ENCODE measurements around the gene CRADD.

The CRADD gene

GRCh38 chr12:93851257-93851671, 174.1 kb downstream of the CRADD start:
- H3K9me3 ChIP-seq, result no peaks in the 10 kb centered on the region
- DNase-seq, result no peak
- H3K27me3 ChIP-seq, result no peaks in the 10 kb centered on the region
- H3K27ac ChIP-seq, result no peak overlapping the region
- peaks cover 0 to 4% (median 3%) of the 10 kb centered on the region in 3 donors for H3K36me3 ChIP-seq
- H3K4me1 ChIP-seq, result no peaks in the 10 kb centered on the region
- no peak for TF ChIP-seq CTCF (IDR thresholded peaks at IDR 0.05)
- H3K4me3 ChIP-seq, result no peak overlapping the region
- intact Hi-C loops (cut with DNase I; ENCODE audit: low total_unique reads), result no loop called here

- Histone ChIP-seq H3K4me3 (no peak overlapping the region), H3K4me1 (no peaks in the 10 kb centered on the region), H3K27ac (no peak overlapping the region), H3K36me3 (peaks cover 0 to 4% (median 3%) of the 10 kb centered on the region in 3 donors), H3K27me3 (no peaks in the 10 kb centered on the region), H3K9me3 (no peaks in the 10 kb centered on the region)
- DNase-seq, result no peak
- intact Hi-C loops (cut with DNase I; ENCODE audit: low total_unique reads), result no loop called here
- TF ChIP-seq CTCF (IDR thresholded peaks at IDR 0.05), result no peak
Observed at GRCh38 chr12:93852173-93852591, 175.0 kb downstream of the CRADD start.

- no peak for TF ChIP-seq CTCF (IDR thresholded peaks at IDR 0.05)
- Histone ChIP-seq H3K27ac (no peak overlapping the region), H3K4me1 (no peaks in the 10 kb centered on the region), H3K9me3 (no peaks in the 10 kb centered on the region), H3K4me3 (no peak overlapping the region), H3K36me3 (peaks cover 0 to 4% (median 3%) of the 10 kb centered on the region in 3 donors), H3K27me3 (no peaks in the 10 kb centered on the region)
- intact Hi-C loops (cut with DNase I; ENCODE audit: low total_unique reads), result no loop called here
- peak in 1 of 2 donors; percentile 31 for DNase-seq
Observed at GRCh38 chr12:93853698-93854478, 176.7 kb downstream of the CRADD start.

GRCh38 chr12:93855261-93855660, 178.1 kb downstream of the CRADD start:
- H3K36me3 ChIP-seq, result peaks cover 0 to 4% (median 0%) of the 10 kb centered on the region in 3 donors
- TF ChIP-seq CTCF (IDR thresholded peaks at IDR 0.05), result no peak
- H3K27ac ChIP-seq, result no peak overlapping the region
- intact Hi-C loops (cut with DNase I; ENCODE audit: low total_unique reads), result no loop called here
- no peak overlapping the region for H3K4me3 ChIP-seq
- DNase-seq, result no peak
- no peaks in the 10 kb centered on the region for H3K4me1 ChIP-seq
- H3K9me3 ChIP-seq, result no peaks in the 10 kb centered on the region
- H3K27me3 ChIP-seq, result no peaks in the 10 kb centered on the region

- no peak for TF ChIP-seq CTCF (IDR thresholded peaks at IDR 0.05)
- H3K27ac ChIP-seq, result no peak overlapping the region
- H3K4me3 ChIP-seq, result no peak overlapping the region
- intact Hi-C loops (cut with DNase I; ENCODE audit: low total_unique reads), result no loop called here
- no peaks in the 10 kb centered on the region for H3K27me3 ChIP-seq
- peaks cover 0 to 4% (median 0%) of the 10 kb centered on the region in 3 donors for H3K36me3 ChIP-seq
- no peaks in the 10 kb centered on the region for H3K9me3 ChIP-seq
- DNase-seq, result no peak
- H3K4me1 ChIP-seq, result no peaks in the 10 kb centered on the region
Observed at GRCh38 chr12:93856611-93857010, 179.4 kb downstream of the CRADD start.

All from tibial artery (tissue), 4 donors.